ENCODE measurements around the gene ZDHHC8. TPM values are rescaled to one million over a fixed set of nuclear protein-coding genes. Genes with fewer than 3 reads are reported as not detected.

ZDHHC8 gene
- total and polyA plus RNA-seq, 2 experiments from 2014 or later = 30.3 to 53.4 TPM

DNA sequence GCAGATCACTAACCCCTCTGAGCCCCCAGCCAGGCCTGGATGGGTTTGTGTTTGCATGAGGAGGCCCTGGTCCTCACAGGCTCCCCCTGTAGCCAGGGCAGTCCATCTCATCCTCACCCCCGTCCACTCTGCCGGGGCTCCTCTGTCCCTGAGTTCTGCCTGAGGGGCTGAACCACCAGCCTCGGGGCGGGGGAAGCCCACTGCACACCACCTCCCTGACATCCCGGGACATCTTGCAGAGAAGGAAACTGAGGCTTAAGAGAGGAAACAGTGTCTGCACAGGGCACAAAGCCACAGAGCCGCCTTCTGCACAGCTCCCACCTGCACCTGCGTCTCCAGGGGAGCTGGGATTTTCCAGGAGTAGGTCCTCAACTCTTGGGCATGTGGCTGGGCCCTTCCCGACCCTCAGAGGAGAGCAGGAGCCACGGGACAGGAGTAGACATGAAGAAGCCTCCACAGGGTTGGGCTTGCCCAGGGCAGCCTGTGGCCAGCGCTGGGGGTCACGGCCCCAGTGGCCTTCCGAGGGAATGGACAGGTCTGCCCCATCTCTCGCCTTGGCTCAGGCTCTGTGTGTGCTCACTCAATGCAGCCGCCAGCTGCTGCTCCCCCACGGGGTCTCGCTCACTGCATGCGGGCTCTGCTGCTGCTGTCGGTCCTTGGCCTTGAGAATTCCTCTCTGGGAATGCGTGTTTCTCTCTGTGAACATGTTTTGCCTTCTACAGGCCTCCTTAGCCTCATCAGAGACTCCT lies 64.7 kb downstream of the ZDHHC8 start:
- Histone ChIP-seq H3K36me3 (no peaks in the 10 kb centered on the region), H3K9me3 (ENCODE audit: low read depth) (no peaks in the 10 kb centered on the region), H3K4me1 (ENCODE audit: low read depth) (no peaks in the 10 kb centered on the region), H3K27me3 (peaks cover 6% of the 10 kb centered on the region), H3K27ac (no peak overlapping the region), H3K4me3 (no peak overlapping the region)
- DNase-seq (ENCODE audit: low read depth in 1 of 2, low spot score in 1 of 2) = no peak
- TF ChIP-seq, protein P1, sequence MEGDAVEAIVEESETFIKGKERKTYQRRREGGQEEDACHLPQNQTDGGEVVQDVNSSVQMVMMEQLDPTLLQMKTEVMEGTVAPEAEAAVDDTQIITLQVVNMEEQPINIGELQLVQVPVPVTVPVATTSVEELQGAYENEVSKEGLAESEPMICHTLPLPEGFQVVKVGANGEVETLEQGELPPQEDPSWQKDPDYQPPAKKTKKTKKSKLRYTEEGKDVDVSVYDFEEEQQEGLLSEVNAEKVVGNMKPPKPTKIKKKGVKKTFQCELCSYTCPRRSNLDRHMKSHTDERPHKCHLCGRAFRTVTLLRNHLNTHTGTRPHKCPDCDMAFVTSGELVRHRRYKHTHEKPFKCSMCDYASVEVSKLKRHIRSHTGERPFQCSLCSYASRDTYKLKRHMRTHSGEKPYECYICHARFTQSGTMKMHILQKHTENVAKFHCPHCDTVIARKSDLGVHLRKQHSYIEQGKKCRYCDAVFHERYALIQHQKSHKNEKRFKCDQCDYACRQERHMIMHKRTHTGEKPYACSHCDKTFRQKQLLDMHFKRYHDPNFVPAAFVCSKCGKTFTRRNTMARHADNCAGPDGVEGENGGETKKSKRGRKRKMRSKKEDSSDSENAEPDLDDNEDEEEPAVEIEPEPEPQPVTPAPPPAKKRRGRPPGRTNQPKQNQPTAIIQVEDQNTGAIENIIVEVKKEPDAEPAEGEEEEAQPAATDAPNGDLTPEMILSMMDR (IDR thresholded peaks at IDR 0.05; ENCODE audit: low read depth, low read length) = no peak

Other genes with a start within 250 kb of the ZDHHC8 start
- 41.3 and 51.9 TPM in 2 replicates for gene COMT, start 190.0 kb upstream of the ZDHHC8 start, total RNA-seq
- 33.2 and 35.8 TPM in 2 replicates for gene COMT, start 190.0 kb upstream of the ZDHHC8 start, polyA plus RNA-seq
- gene TXNRD2, start 190.0 kb upstream of the ZDHHC8 start, total RNA-seq = 15.6 and 16.1 TPM in 2 replicates
- 21.2 and 24.2 TPM in 2 replicates for gene TXNRD2, start 190.0 kb upstream of the ZDHHC8 start, polyA plus RNA-seq
- 55.5 and 64.3 TPM in 2 replicates for gene ARVCF, start 115.0 kb upstream of the ZDHHC8 start, total RNA-seq
- gene ARVCF, start 115.0 kb upstream of the ZDHHC8 start, polyA plus RNA-seq = 28.8 and 40.3 TPM in 2 replicates
- 19.4 and 21.9 TPM in 2 replicates for gene TANGO2, start 110.7 kb upstream of the ZDHHC8 start, total RNA-seq
- gene TANGO2, start 110.7 kb upstream of the ZDHHC8 start, polyA plus RNA-seq = 17.5 and 18.7 TPM in 2 replicates
- gene DGCR8, start 51.6 kb upstream of the ZDHHC8 start, total RNA-seq = 23.8 and 34.2 TPM in 2 replicates
- 8.1 and 15.1 TPM in 2 replicates for gene DGCR8, start 51.6 kb upstream of the ZDHHC8 start, polyA plus RNA-seq
- 252 and 373 TPM in 2 replicates for gene RANBP1, start 15.7 kb upstream of the ZDHHC8 start, total RNA-seq
- 222 and 271 TPM in 2 replicates for gene RANBP1, start 15.7 kb upstream of the ZDHHC8 start, polyA plus RNA-seq
- 55.7 and 71.9 TPM in 2 replicates for gene TRMT2A, start 14.6 kb upstream of the ZDHHC8 start, total RNA-seq
- gene TRMT2A, start 14.6 kb upstream of the ZDHHC8 start, polyA plus RNA-seq = 76.5 and 77.7 TPM in 2 replicates
- not detected in 2 replicates for gene CCDC188, start 19.3 kb downstream of the ZDHHC8 start, total RNA-seq
- gene CCDC188, start 19.3 kb downstream of the ZDHHC8 start, polyA plus RNA-seq = not detected in 2 replicates
- 5.3 and 9.8 TPM in 2 replicates for gene RTN4R, start 136.5 kb downstream of the ZDHHC8 start, total RNA-seq
- 5.2 and 7.4 TPM in 2 replicates for gene RTN4R, start 136.5 kb downstream of the ZDHHC8 start, polyA plus RNA-seq
- gene DGCR6L, start 188.3 kb downstream of the ZDHHC8 start, total RNA-seq = 89.6 and 104 TPM in 2 replicates
- gene DGCR6L, start 188.3 kb downstream of the ZDHHC8 start, polyA plus RNA-seq = 126 and 157 TPM in 2 replicates